HG03175 (cell line): ENCODE results near the gene CHRNE.
"Not testable (repeated sequence)": the region's sequence is repeated elsewhere in the genome, so short reads cannot be mapped to it uniquely, and the experiment has no call there.

Experiments used
- ATAC-seq: cut with Tn5 transposase; IDR thresholded peaks from one replicate; pipeline ENCODE4 v1.9.1; 2021; ENCODE audit warnings: mild to moderate bottlenecking, moderate library complexity; ENCODE audit not compliant: unreplicated experiment

The CHRNE gene

GRCh38 chr17:4891411-4892410, 11.2 kb downstream of the CHRNE start:
- no peak for ATAC-seq

GRCh38 chr17:4887581-4887980, 15.3 kb downstream of the CHRNE start:
- ATAC-seq: no peak

- ATAC-seq: no peak
Measured at GRCh38 chr17:4886830-4887229, 16.1 kb downstream of the CHRNE start.

GRCh38 chr17:4884489-4884888, 18.4 kb downstream of the CHRNE start:
- no peak for ATAC-seq

- ATAC-seq: no peak
Measured at GRCh38 chr17:4881761-4882555, 20.9 kb downstream of the CHRNE start.

- no peak for ATAC-seq
Measured at GRCh38 chr17:4880857-4881256, 22.0 kb downstream of the CHRNE start.

- no peak for ATAC-seq
Measured at GRCh38 chr17:4879601-4880000, 23.3 kb downstream of the CHRNE start.

GRCh38 chr17:4877089-4877488, 25.8 kb downstream of the CHRNE start:
- no peak for ATAC-seq

- no peak for ATAC-seq
Measured at GRCh38 chr17:4872786-4873185, 30.1 kb downstream of the CHRNE start.

- ATAC-seq: no peak
Measured at GRCh38 chr17:4870855-4871254, 32.0 kb downstream of the CHRNE start.

- ATAC-seq: not testable (repeated sequence)
Measured at GRCh38 chr17:4869058-4869998, 33.6 kb downstream of the CHRNE start.

- not testable (repeated sequence) for ATAC-seq
Measured at GRCh38 chr17:4867535-4867934, 35.4 kb downstream of the CHRNE start.

GRCh38 chr17:4863321-4863720, 39.6 kb downstream of the CHRNE start:
- ATAC-seq: no peak

GRCh38 chr17:4862720-4863119, 40.2 kb downstream of the CHRNE start:
- ATAC-seq: no peak

GRCh38 chr17:4861052-4861451, 41.8 kb downstream of the CHRNE start:
- ATAC-seq: no peak

GRCh38 chr17:4860651-4861050, 42.2 kb downstream of the CHRNE start:
- no peak for ATAC-seq

- no peak for ATAC-seq
Measured at GRCh38 chr17:4859816-4860625, 42.9 kb downstream of the CHRNE start.

GRCh38 chr17:4858882-4859260, 44.0 kb downstream of the CHRNE start:
- ATAC-seq: no peak

GRCh38 chr17:4858068-4858881, 44.6 kb downstream of the CHRNE start:
- ATAC-seq: no peak
